Femur (tissue), 1 donor: ENCODE measurements around the gene ANTXR1.

Experiments
- DNase-seq: peaks from one replicate; pipeline ENCODE4 v3.0.0-alpha.2; 2017

The ANTXR1 gene

DNA sequence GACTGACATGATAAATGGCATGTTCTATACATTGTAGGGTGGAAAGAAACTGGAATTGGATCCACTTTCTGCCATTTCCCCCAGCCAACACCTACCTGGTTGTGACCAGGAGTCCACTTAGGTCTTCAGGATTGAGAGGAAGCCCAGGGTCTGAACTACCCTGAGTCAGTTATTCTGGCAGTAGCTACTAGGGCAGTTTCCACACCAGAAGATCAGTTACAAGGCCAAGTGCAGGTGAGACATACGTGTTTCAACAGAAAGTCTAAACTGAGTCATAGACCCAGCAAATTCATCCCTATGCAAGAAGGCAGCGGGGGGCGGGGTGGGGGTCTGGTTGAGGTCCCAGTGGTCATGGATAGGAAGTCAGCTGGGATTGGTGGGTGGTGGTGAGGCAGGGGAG lies 21.9 kb downstream of the ANTXR1 start:
- DNase-seq = no peak

DNA sequence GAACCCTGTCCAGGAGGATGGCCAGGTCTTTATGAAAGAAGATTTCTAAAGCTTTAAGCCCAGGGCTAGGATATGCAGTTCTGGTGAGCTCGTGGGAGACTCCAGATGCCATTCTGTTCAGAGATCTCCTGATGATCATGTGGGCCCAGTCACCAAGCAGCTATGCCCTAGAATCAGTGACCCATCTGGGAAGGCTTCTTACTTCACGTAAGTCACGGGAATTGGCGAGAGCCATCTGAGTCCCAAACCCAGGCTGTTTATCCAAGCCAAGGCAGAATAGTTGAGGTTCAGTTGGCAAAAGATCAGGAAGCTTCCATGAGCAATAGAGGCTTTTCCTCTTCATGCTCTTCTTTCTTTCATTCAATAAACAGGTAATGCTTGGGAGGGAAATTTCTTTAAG lies 23.9 kb downstream of the ANTXR1 start:
- no peak for DNase-seq

GRCh38 chr2:69041214-69041613 lies 28.2 kb downstream of the ANTXR1 start:
- DNase-seq = no peak

DNA sequence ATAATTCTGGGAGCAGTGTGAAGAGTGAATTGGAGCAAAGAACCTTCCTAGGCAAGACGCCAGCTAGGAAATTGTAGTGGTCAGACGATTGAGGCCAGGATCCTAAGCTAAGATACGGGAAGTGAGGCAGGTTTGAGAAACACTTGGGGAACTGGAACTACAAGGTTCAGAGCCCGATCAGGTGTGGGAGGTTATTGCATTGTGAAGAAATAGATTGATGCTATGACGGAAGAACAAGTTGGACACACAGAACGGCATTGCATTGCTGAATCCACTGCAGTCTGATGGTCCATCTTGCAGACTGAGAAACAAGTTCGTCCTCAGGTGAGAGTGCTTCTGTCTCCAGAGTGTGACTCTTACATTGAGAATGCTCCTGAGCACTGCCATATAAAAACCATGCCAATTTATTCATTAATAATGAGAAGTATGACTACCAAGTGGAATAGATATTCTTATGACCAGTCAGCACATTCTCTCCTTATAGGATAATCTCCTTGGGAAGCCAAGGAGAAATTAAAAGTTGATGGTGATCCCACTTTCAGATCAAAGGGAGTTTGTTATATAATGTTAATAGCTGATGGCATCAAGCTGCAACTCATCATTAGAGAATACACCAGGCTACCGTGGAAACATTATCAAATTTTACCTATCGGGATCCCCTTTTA lies 30.9 kb downstream of the ANTXR1 start:
- no peak for DNase-seq

- no peak for DNase-seq
These were observed 33.3 kb downstream of the ANTXR1 start for GRCh38 chr2:69046221-69046662.

GRCh38 chr2:69047625-69048145 lies 34.7 kb downstream of the ANTXR1 start:
- no peak for DNase-seq

GRCh38 chr2:69050802-69051201 lies 37.8 kb downstream of the ANTXR1 start:
- no peak for DNase-seq

DNA sequence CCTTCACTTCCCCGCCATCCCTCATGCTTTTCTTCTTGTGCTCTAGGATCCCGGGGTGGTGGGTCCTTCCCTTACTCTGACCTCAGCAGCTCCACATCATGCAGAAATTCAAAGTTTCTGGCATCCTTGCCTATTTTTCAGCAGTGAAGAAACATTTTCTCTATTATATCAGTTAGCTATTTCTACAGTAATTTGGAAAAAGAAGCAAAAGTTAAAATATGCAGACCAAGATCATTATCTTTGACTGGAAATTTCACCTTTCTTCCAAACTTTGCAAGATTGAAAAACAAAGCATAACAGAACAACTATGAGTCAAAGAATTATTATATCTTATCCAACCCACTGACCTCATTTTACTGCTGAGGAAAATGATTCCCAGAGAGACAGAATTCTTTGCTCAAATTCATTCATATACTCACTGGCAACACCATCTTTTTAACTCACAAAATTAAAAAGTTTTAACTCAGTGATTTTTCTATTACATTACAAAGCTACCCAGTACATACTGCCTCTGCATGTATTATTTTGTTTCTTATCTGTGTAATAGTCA lies 40.5 kb downstream of the ANTXR1 start:
- DNase-seq = no peak

- no peak for DNase-seq
These were observed 41.5 kb downstream of the ANTXR1 start for GRCh38 chr2:69054431-69054830.

- no peak for DNase-seq
These were observed 42.9 kb downstream of the ANTXR1 start for GRCh38 chr2:69055688-69056470.

GRCh38 chr2:69057660-69058059 lies 44.7 kb downstream of the ANTXR1 start:
- no peak for DNase-seq

DNA sequence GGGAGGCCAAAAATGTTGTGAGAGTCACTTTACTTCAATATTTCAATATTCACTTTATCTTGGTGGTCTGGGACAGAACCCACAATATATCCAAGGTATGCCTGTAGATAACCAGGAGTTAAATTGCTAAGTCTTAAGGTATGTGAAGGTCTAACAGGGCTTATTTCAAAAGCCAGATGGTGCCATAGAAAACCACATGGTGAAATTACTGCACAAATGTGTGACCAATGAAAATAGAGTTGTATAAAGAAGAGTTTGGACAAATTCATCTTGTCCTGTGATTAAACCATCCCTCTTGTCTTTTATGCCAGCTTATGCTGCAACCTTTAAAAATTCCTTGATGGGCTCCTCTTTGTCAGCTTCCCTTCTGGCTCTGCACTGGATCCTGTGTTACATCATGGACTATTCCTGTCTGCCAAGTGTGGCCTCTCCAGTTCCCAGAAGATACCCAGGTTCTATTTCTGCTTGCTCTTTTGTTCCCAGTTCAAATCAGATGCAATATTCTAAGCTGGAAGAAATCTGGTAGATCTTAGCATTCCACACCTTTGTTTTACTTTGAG lies 46.8 kb downstream of the ANTXR1 start:
- DNase-seq = no peak

DNA sequence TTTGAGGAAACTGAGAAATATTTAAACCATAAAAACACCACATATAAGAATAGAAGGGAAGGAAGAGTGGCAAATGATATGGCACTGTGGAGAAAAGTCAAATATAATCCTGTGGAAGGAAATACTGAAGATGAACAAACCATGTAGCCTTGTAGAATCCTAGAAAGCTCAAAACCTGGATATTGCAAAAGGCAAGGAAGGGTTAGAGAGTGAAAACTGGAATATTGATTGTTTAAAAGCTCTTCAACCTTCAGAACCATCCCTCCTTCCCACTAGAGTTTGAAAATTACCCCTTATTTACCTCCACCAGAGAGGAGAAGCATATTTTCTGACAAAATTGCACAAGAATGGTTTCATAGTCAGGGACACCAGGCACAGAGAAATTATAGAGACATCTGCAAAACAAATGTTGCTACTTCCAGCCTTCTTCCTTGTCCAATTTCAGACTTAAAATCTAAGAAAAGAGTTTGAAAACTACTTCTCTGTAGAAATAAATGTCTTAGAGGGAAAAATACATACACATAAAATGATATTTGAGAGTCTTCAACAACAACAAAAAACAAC lies 48.0 kb downstream of the ANTXR1 start:
- no peak for DNase-seq

DNA sequence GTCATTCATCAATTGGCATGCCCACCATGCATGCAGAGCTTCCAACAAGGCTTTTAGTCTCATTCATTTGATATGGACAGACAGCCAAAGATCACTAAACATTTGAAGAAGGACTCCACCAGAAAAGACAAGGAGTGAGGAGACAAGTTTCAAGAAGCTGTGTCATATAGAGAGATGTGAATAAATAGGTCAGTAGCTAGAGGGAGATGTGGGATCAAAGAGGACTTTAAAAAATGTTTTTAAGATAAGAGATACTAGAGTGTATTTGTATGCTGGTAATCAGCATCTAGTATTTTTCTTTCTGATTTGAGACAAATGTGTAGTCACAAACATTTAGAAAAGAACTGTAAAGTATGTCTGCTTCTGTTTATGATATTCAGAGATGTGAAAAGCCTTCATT lies 48.5 kb downstream of the ANTXR1 start:
- no peak for DNase-seq

- no peak for DNase-seq
These were observed 49.5 kb downstream of the ANTXR1 start for GRCh38 chr2:69062307-69062962.

- DNase-seq = no peak
These were observed 52.9 kb downstream of the ANTXR1 start for GRCh38 chr2:69065735-69066336.

DNA sequence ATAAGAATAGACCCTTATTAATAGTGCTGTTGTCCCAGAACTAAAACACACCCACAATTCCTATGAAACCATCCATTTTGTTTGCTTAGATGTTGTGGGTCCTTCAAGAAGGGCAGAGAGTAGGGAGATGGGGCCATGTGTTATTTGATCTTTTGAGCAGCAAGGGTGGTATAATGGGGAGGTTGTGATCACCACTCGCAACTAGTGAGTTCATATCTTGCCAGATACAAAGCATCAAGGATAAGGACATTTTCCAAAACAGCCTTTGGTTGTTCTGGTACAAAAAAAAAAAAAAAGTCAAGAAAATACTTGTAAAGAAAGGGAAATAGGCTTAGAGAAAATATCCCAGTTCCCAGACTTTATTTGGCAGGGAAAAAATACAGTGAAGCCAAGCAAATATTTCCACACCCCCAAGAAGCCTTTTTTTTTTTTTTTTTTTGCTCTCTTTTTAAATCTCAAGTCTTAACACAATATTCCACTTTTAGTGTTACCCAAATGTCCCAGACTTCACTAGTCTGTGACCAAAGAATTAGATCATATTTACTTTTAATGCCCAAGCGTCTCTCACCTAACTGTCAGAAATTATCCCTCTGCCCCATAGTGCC lies 54.1 kb downstream of the ANTXR1 start:
- no peak for DNase-seq

GRCh38 chr2:69067866-69068265 lies 54.9 kb downstream of the ANTXR1 start:
- DNase-seq = no peak

DNA sequence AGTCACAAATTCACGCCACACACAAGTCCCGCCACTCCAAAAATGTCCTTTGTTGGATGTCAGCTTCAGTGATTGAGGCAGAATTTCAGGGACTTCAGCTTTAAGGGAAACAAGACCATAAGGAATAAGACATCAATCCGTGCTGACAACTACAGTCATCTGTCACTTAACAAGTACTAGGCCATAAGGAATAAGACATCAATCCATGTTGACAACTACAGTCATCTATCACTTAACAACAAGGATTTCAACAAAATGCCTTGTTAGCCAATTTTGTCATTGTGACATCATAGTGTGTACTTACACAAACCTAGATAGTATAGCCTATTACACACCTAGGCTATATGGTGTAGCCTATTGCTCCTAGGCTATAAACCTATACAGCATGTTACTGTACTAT lies 58.0 kb downstream of the ANTXR1 start:
- DNase-seq = no peak

GRCh38 chr2:69073928-69074570 lies 61.1 kb downstream of the ANTXR1 start:
- DNase-seq = no peak

GRCh38 chr2:69074918-69075317 lies 61.9 kb downstream of the ANTXR1 start:
- DNase-seq = no peak
